ENCODE results near the gene WEE2.
"Not testable (repeated sequence)": the region's sequence is repeated elsewhere in the genome, so short reads cannot be mapped to it uniquely, and the experiment has no call there.

The WEE2 gene

GRCh38 chr7:141715794-141716689 is 7.9 kb downstream of the WEE2 start:
- DNase-seq: no peak

GRCh38 chr7:141717450-141717849 is 9.3 kb downstream of the WEE2 start:
- no peak for DNase-seq

GRCh38 chr7:141722529-141722928 is 14.4 kb downstream of the WEE2 start:
- no peak for DNase-seq

GRCh38 chr7:141729020-141729419 is 20.9 kb downstream of the WEE2 start:
- DNase-seq: no peak

GRCh38 chr7:141731476-141732149 is 23.5 kb downstream of the WEE2 start:
- no peak for DNase-seq

GRCh38 chr7:141737118-141737835 is 29.1 kb downstream of the WEE2 start:
- no peak for DNase-seq

GRCh38 chr7:141737836-141738591 is 29.9 kb downstream of the WEE2 start, which contains the start of gene SSBP1:
TSS of gene SSBP1 (plus strand) at chr7:141738358. CDS start at chr7:141739167, 809 bp downstream.
- peak; percentile 88 to 90 for DNase-seq

- DNase-seq: no peak
These were observed 30.4 kb downstream of the WEE2 start for GRCh38 chr7:141738592-141739013.

GRCh38 chr7:141739250-141739649 is 31.1 kb downstream of the WEE2 start:
- no peak for DNase-seq

GRCh38 chr7:141742229-141742628 is 34.1 kb downstream of the WEE2 start:
- DNase-seq: no peak

- no peak for DNase-seq
These were observed 36.0 kb downstream of the WEE2 start for GRCh38 chr7:141744131-141744530.

- no peak for DNase-seq
These were observed 40.2 kb downstream of the WEE2 start for GRCh38 chr7:141748396-141748795.

- DNase-seq: not testable (repeated sequence)
These were observed 43.8 kb downstream of the WEE2 start for GRCh38 chr7:141751904-141752303.

GRCh38 chr7:141752634-141753033 is 44.5 kb downstream of the WEE2 start:
- no peak for DNase-seq

- DNase-seq: no peak
These were observed 46.8 kb downstream of the WEE2 start for GRCh38 chr7:141754939-141755338.

- DNase-seq: no peak
These were observed 55.6 kb downstream of the WEE2 start, which contains the start of gene TAS2R3 for GRCh38 chr7:141763797-141764196. TSS of gene TAS2R3 (plus strand) at chr7:141764097. CDS start at chr7:141764159, 62 bp downstream.

- not testable (repeated sequence) for DNase-seq
These were observed 62.0 kb downstream of the WEE2 start for GRCh38 chr7:141770083-141770583.

- DNase-seq: no peak
These were observed 68.2 kb downstream of the WEE2 start, which contains the start of gene TAS2R4 for GRCh38 chr7:141776374-141776773. TSS of gene TAS2R4 (plus strand) at chr7:141776674. CDS start at chr7:141778489, 1,815 bp downstream.
